Endothelial cell of umbilical vein (primary cell): ENCODE data around the gene PPP2R5D. TPM values are rescaled to one million over a fixed set of nuclear protein-coding genes. Genes with fewer than 3 reads are reported as not detected.
A peak's percentile ranks its signal among the peaks of the same experiment; 100 is the strongest.

Experiments used
- BruUV-seq: library from RNA; stranded (reverse); fragments of 400-500 nt; replicated peaks from 2 replicates; lab custom pipeline; 2021; lab: Mats Ljungman, UMichigan
- CTCF ChIA-PET: fragments of 300-600, 350-600 bp; sonication (Branson Sonifier 250); formaldehyde crosslinking; loops from one replicate; lab custom pipeline; 2021; ENCODE audit warnings: antibody characterized with exemption, inconsistent platforms; lab: Charles Lee
- POLR2A ChIA-PET: fragments of 300-600, 350-600 bp; sonication (Branson Sonifier 250); formaldehyde crosslinking; loops from one replicate; lab custom pipeline; 2021; ENCODE audit warnings: antibody characterized with exemption, inconsistent platforms; lab: Charles Lee
- DNase-seq: peaks from one replicate; pipeline ENCODE4 v3.0.0-alpha.2; 2011; ENCODE audit warnings: low read depth, low spot score
- FAIRE-seq: peaks from 2 replicates; lab custom pipeline; 2011; peaks lifted over from hg19 to GRCh38; lab: Jason Lieb, UNC
- H2AFZ ChIP-seq: 2 replicates; pipeline ENCODE4 v1.6.0; 2012; ENCODE audit warnings: low read depth, low read length, control low read depth, inconsistent platforms
- H3K27ac ChIP-seq: 2 replicates; pipeline ENCODE4 v1.5.1; 2011; ENCODE audit warnings: low read depth, mild to moderate bottlenecking, control low read depth, low read length, moderate library complexity; ENCODE audit not compliant: insufficient read depth
- H3K27me3 ChIP-seq, 2 experiments: 2 replicates each; pipeline versions ENCODE4 v1.6.0 to v1.6.1; 2011; ENCODE audit warnings: low read length in 2 of 2, mixed read lengths in 1 of 2; ENCODE audit not compliant: control insufficient read depth in 2 of 2, insufficient read depth in 2 of 2
- H3K36me3 ChIP-seq, 2 experiments: 2 replicates in 1 of 2; 3 replicates in 1 of 2; pipeline ENCODE4 v1.5.1; 2011; ENCODE audit warnings: low read length in 2 of 2, mild to moderate bottlenecking in 1 of 2, moderate library complexity in 1 of 2; ENCODE audit not compliant: control insufficient read depth in 2 of 2, insufficient read depth in 2 of 2; ENCODE audit errors: extremely low read depth in 1 of 2
- H3K4me1 ChIP-seq: 3 replicates; pipeline ENCODE4 v1.5.1; 2011; ENCODE audit warnings: mild to moderate bottlenecking, low read length; ENCODE audit not compliant: control insufficient read depth, insufficient read depth; ENCODE audit errors: extremely low read depth
- H3K4me2 ChIP-seq: 2 replicates; pipeline ENCODE4 v1.6.1; 2011; ENCODE audit warnings: low read length, control low read depth, mixed read lengths; ENCODE audit not compliant: insufficient read depth
- H3K4me3 ChIP-seq, 3 experiments: fragments of 200-600 bp in 1 of 3; sonication (generic), shearing (Covaris generic) in 1 of 3; replicated peaks in 1 of 3; 2 replicates each; pipeline ENCODE4 v1.5.1; 2011 to 2016; ENCODE audit warnings: control low read depth in 3 of 3, low read length in 3 of 3, mild to moderate bottlenecking in 2 of 3, inconsistent platforms in 1 of 3, low read depth in 1 of 3, moderate library complexity in 1 of 3; ENCODE audit not compliant: insufficient read depth in 1 of 3
- H3K79me2 ChIP-seq: 2 replicates; pipeline ENCODE4 v1.6.0; 2012; ENCODE audit warnings: low read length, inconsistent platforms; ENCODE audit not compliant: control insufficient read depth, insufficient read depth
- H3K9ac ChIP-seq: replicated peaks from 2 replicates; pipeline ENCODE3; 2011; ENCODE audit warnings: low read length, control low read depth; ENCODE audit not compliant: insufficient read depth; ENCODE audit errors: extremely low read depth
- H3K9me1 ChIP-seq: replicated peaks from 3 replicates; pipeline ENCODE4 v1.6.0; 2011; ENCODE audit warnings: mild to moderate bottlenecking, low read length; ENCODE audit not compliant: control insufficient read depth, insufficient read depth; ENCODE audit errors: extremely low read depth
- H3K9me3 ChIP-seq: replicated peaks from 2 replicates; pipeline ENCODE4 v1.5.1; 2012; ENCODE audit warnings: low read length, inconsistent platforms; ENCODE audit not compliant: control insufficient read depth, insufficient read depth
- H4K20me1 ChIP-seq: replicated peaks from 2 replicates; pipeline ENCODE3; 2011; ENCODE audit warnings: mild to moderate bottlenecking, low read length; ENCODE audit not compliant: control insufficient read depth, insufficient read depth; ENCODE audit errors: extremely low read depth
- EZH2 ChIP-seq: IDR thresholded peaks from 2 replicates; pipeline ENCODE4 v1.6.1; 2012; ENCODE audit warnings: borderline replicate concordance, low read depth, mild to moderate bottlenecking, moderate library complexity, low read length, inconsistent platforms; ENCODE audit not compliant: severe bottlenecking
- FOS ChIP-seq: IDR thresholded peaks from 2 replicates; pipeline ENCODE4 v1.6.1; 2011; ENCODE audit warnings: mild to moderate bottlenecking, low read length, moderate library complexity, borderline replicate concordance; ENCODE audit not compliant: insufficient read depth
- GATA2 ChIP-seq: IDR thresholded peaks from 2 replicates; pipeline ENCODE4 v1.7.0; 2011; ENCODE audit warnings: low read depth, mild to moderate bottlenecking, moderate library complexity, mixed read lengths, low read length; ENCODE audit not compliant: insufficient read length, insufficient read depth
- JUN ChIP-seq: IDR thresholded peaks from 2 replicates; pipeline ENCODE4 v1.6.1; 2011; ENCODE audit warnings: borderline replicate concordance, low read depth; ENCODE audit not compliant: insufficient read length, insufficient read depth
- MAX ChIP-seq: IDR thresholded peaks from 2 replicates; pipeline ENCODE4 v1.6.1; 2011; ENCODE audit not compliant: insufficient read depth, insufficient read length
- MYC ChIP-seq: IDR thresholded peaks from one replicate; pipeline ENCODE4 v1.6.1; 2011; ENCODE audit warnings: mild to moderate bottlenecking, low read depth, low read length
- POLR2A ChIP-seq: IDR thresholded peaks from 2 replicates; pipeline ENCODE4 v1.6.1; 2012; ENCODE audit warnings: low read depth, mild to moderate bottlenecking, control low read depth, low read length
- POLR2AphosphoS5 ChIP-seq: IDR thresholded peaks from 2 replicates; pipeline ENCODE4 v1.6.1; 2012; ENCODE audit warnings: low read depth, mild to moderate bottlenecking, control low read depth, low read length, moderate library complexity; ENCODE audit not compliant: insufficient read depth
- dilution Hi-C: fragments of 300-500 bp; cut with MboI; formaldehyde crosslinking; loops from one replicate; pipeline ENCODE4 v1.15.0; 2019; ENCODE audit warnings: low sequenced_read_pairs; ENCODE audit not compliant: extremely low pct_ligation_motif_present
- intact Hi-C: fragments of 100-400 bp; cut with micrococcal nuclease; formaldehyde crosslinking; loops from one replicate; pipeline ENCODE4 v1.10.0; 2022
- polyA plus RNA-seq, 4 experiments: library from polyadenylated mRNA; depleted of rRNA in 3 of 4; stranded (reverse) in 3 of 4; unstranded in 1 of 4; fragments of >200 nt; gene quantifications; 2 replicates each; pipeline versions ENCODE4 v1.2.1 to v1.2.3, GENCODE V29; 2011 to 2012; ENCODE audit warnings: missing spikeins in 1 of 4
- total RNA-seq: library from RNA; stranded (reverse); gene quantifications from 2 replicates; pipeline ENCODE4 v1.2.3, GENCODE V29; 2021
- TF ChIP-seq, protein P1 (sequence below), 2 donors: IDR thresholded peaks; 1 replicate in 1 of 2; 2 replicates in 1 of 2; pipeline ENCODE4 v1.5.1; 2011; ENCODE audit warnings: low read length in 2 of 2, mild to moderate bottlenecking in 2 of 2, moderate library complexity in 2 of 2, control low read depth in 1 of 2, inconsistent platforms in 1 of 2, low read depth in 1 of 2; ENCODE audit not compliant: insufficient read depth in 1 of 2; ENCODE audit errors: extremely low read depth in 1 of 2

Gene PPP2R5D
- total and polyA plus RNA-seq, 2 donors (not counting 3 experiments of a cell fraction or from before 2014, with no cell fraction given), result 45.5 to 60.2 TPM

DNA sequence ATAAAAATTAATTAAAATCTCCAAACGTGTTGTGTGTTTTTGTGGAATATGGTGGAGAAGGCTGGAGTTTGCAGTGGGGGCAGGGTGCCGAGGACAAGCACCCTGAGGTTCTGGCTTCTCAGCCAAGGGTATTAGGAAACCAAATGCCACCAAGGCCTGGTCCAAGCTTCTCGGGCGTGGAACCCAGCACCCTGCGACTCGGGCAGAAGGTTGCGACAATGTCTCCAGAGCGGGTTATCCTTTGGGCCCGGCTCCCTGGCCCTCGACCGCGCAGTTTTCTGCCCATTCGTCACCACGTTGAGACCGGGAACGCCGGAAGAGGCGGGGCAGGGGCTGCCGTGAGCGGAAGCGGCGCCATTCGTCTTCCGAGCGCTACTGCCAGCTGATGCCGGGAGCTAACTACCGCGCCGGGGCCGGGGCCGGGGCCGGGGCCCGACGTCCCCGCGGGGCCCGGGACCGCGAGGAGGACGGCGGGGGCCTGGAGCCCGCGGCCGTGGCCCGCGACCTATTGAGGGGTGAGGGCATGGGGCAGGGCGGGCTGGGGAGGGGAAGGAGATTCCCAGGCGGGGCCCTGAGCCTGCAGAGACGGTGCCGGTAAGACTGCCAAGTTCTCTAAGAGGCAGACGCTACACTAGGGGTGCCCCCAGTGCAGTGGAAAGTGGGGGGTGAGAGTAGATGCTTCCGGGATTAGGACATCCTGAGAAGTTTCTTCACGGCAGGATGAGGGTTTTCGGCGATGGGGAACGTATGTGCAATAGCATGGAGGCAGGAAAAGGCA, 37.1 kb downstream of the PPP2R5D start, which contains the start of gene RRP36:
Gene RRP36 (plus strand): TSS at position 354 of the 778 bp plus-strand sequence. CDS start 32 bp downstream, at position 386.
- intact Hi-C loops (loop anchor here (1.0 to 2.0 kb wide), 2 partner anchors 31 to 38 kb away; partner anchors contain the start of genes CUL7, KLC4 and MRPL2), dilution Hi-C loops (no loop called here)
- no TSS peak for BruUV-seq
- no peaks in the 10 kb centered on the region for H3K9me1 ChIP-seq
- no peaks in the 10 kb centered on the region for H3K4me1 ChIP-seq
- peak within 1 kb of the TSS; percentile 82 for H3K9ac ChIP-seq
- peak within 1 kb of the TSS; percentile 74 to 98 (median 89) for H3K4me3 ChIP-seq
- H4K20me1 ChIP-seq, result no peaks in the 10 kb centered on the region
- no peaks in the 10 kb centered on the region for H3K27me3 ChIP-seq
- FAIRE-seq (peak; percentile 93), DNase-seq (peak; percentile 67)
- H2AFZ ChIP-seq, result peak within 1 kb of the TSS; percentile 51
- H3K79me2 ChIP-seq, result peaks cover 38% of the 10 kb centered on the region
- POLR2A ChIA-PET, result interaction anchor here (0.6 to 1.7 kb wide), 4 partner anchors 12 to 38 kb away, joined by 3 to 7 read pairs (median 4); partner anchors contain the start of genes CUL7, KLC4 and MRPL2
- no peaks in the 10 kb centered on the region for H3K9me3 ChIP-seq
- CTCF ChIA-PET, result interaction anchor here (1.0 to 3.7 kb wide), 4 partner anchors 11 to 122 kb away, joined by 3 to 11 read pairs (median 8); partner anchors contain the start of genes CUL7 and PPP2R5D
- H3K4me2 ChIP-seq, result peak within 1 kb of the TSS; percentile 41
- H3K36me3 ChIP-seq, result peaks cover 6 to 26% of the 10 kb centered on the region in 2 experiments
- TF ChIP-seq EZH2, result no peak
- peak; percentile 78 for TF ChIP-seq POLR2A
- TF ChIP-seq MAX, result peak; percentile 33
- peak; percentile 90 for TF ChIP-seq POLR2AphosphoS5
- peak within 1 kb of the TSS; percentile 58 for H3K27ac ChIP-seq

DNA sequence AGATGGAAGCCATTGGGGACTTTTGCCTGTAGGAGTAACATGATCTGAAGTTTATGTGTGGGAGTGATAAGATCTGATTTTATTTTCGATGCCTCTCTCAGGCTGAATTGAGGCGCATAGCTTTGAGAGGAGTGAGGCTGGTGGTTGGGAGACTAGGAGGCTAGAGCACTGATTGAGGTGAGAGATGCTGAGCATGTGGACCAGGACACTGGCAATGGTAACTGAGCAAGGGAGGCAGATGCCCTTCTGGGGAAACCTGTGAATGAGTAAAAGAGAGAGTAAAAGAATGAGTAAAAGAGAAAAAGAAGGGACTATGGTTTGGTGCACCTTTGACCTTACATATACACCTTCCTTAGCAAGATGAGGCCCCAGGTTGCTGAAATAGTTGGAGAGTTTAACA, 40.1 kb downstream of the PPP2R5D start:
- no peak for TF ChIP-seq POLR2AphosphoS5
- TF ChIP-seq, protein P1, sequence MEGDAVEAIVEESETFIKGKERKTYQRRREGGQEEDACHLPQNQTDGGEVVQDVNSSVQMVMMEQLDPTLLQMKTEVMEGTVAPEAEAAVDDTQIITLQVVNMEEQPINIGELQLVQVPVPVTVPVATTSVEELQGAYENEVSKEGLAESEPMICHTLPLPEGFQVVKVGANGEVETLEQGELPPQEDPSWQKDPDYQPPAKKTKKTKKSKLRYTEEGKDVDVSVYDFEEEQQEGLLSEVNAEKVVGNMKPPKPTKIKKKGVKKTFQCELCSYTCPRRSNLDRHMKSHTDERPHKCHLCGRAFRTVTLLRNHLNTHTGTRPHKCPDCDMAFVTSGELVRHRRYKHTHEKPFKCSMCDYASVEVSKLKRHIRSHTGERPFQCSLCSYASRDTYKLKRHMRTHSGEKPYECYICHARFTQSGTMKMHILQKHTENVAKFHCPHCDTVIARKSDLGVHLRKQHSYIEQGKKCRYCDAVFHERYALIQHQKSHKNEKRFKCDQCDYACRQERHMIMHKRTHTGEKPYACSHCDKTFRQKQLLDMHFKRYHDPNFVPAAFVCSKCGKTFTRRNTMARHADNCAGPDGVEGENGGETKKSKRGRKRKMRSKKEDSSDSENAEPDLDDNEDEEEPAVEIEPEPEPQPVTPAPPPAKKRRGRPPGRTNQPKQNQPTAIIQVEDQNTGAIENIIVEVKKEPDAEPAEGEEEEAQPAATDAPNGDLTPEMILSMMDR (IDR thresholded peaks at IDR 0.05; ENCODE audit: extremely low read depth in 1 of 2, insufficient read depth in 1 of 2, low read depth in 1 of 2, low read length in 2 of 2), result no peak
- no peak for TF ChIP-seq MYC
- no peak for TF ChIP-seq FOS
- no peak for TF ChIP-seq EZH2
- TF ChIP-seq GATA2, result no peak
- no peak for TF ChIP-seq MAX
- no peak for TF ChIP-seq JUN
- TF ChIP-seq POLR2A, result no peak
- ChIA-PET CTCF (no interaction called here), POLR2A (interaction anchor here (0.6 kb wide), 1 partner anchor 114 kb away, joined by 12 read pairs; no protein-coding TSS in a partner anchor)
- DNase-seq, result no peak
- Histone ChIP-seq H3K4me1 (no peaks in the 10 kb centered on the region), H3K9me1 (no peaks in the 10 kb centered on the region), H3K4me3 (no peak overlapping the region), H3K27ac (no peak overlapping the region), H3K79me2 (peaks cover 32% of the 10 kb centered on the region), H2AFZ (no peak overlapping the region), H3K36me3 (peaks cover 16 to 29% of the 10 kb centered on the region in 2 experiments), H4K20me1 (no peaks in the 10 kb centered on the region), H3K27me3 (no peaks in the 10 kb centered on the region), H3K4me2 (no peak overlapping the region), H3K9me3 (no peaks in the 10 kb centered on the region), H3K9ac (no peak overlapping the region)
- intact Hi-C loops (no loop called here), dilution Hi-C loops (no loop called here)
- no peak for FAIRE-seq
- no TSS peak for BruUV-seq
